ENCODE data around the gene YWHAG. TPM values are rescaled to one million over a fixed set of nuclear protein-coding genes. Genes with fewer than 3 reads are reported as not detected.

YWHAG gene
- polyA plus RNA-seq, 3 donors, result 6.9 to 12.2 (median 9.3) TPM

DNA sequence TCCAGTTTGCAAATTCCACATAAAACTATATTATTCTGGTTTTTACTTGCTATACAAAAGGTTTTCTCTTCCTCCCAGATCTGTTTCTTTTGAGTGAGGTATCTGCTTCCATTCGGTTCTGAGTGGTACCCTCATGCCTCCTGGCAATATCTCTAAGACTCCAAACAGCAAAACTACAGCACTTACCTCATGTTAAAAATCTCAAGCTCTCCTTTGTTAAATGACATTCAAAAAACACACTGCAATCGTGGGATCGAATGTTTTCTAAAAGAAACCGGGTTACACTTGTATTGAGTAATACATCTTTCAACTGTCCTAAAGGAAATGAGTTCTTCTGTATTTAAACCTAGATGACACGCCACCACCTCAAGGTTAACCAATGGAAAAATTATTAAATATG, 11.1 kb downstream of the YWHAG start:
- TF ChIP-seq, protein P1, sequence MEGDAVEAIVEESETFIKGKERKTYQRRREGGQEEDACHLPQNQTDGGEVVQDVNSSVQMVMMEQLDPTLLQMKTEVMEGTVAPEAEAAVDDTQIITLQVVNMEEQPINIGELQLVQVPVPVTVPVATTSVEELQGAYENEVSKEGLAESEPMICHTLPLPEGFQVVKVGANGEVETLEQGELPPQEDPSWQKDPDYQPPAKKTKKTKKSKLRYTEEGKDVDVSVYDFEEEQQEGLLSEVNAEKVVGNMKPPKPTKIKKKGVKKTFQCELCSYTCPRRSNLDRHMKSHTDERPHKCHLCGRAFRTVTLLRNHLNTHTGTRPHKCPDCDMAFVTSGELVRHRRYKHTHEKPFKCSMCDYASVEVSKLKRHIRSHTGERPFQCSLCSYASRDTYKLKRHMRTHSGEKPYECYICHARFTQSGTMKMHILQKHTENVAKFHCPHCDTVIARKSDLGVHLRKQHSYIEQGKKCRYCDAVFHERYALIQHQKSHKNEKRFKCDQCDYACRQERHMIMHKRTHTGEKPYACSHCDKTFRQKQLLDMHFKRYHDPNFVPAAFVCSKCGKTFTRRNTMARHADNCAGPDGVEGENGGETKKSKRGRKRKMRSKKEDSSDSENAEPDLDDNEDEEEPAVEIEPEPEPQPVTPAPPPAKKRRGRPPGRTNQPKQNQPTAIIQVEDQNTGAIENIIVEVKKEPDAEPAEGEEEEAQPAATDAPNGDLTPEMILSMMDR (IDR thresholded peaks at IDR 0.05), result no peak
- Histone ChIP-seq H3K4me1 (ENCODE audit: control insufficient read depth in 1 of 2, insufficient read depth in 2 of 2, low read length in 2 of 2) (peaks cover 5% of the 10 kb centered on the region in 2 donors), H3K36me3 (replicated peaks in 1 of 2; ENCODE audit: control insufficient read depth in 1 of 2, insufficient read depth in 2 of 2, low read length in 2 of 2) (peaks cover 57 to 82% of the 10 kb centered on the region in 2 donors), H3K9ac (ENCODE audit: insufficient read depth, low read length, poor library complexity, severe bottlenecking) (no peak overlapping the region), H3K79me2 (ENCODE audit: insufficient read depth, low read length) (peaks cover 100% of the 10 kb centered on the region), H4K20me1 (ENCODE audit: insufficient read depth, low read length) (peaks cover 100% of the 10 kb centered on the region), H3K27me3 (ENCODE audit: control insufficient read depth in 2 of 2, insufficient read depth in 2 of 2, low read length in 2 of 2) (no peaks in the 10 kb centered on the region), H2AFZ (ENCODE audit: insufficient read depth, low read depth, low read length, poor library complexity, severe bottlenecking) (no peak overlapping the region), H3K4me2 (replicated peaks; ENCODE audit: extremely low read depth, low read length, poor library complexity, severe bottlenecking) (no peak overlapping the region), H3K27ac (ENCODE audit: low read depth in 1 of 2, low read length in 2 of 2) (no peak overlapping the region), H3K4me3 (replicated peaks in 1 of 3; ENCODE audit: low read depth in 2 of 3, low read length in 3 of 3) (no peak overlapping the region), H3K9me3 (replicated peaks in 1 of 2; ENCODE audit: control insufficient read depth in 1 of 2, insufficient read depth in 1 of 2, low read length in 2 of 2) (no peaks in the 10 kb centered on the region)
- DNase-seq, result no peak
- no CpG with 5 or more reads among the region's 5 CpGs for WGBS (ENCODE audit: insufficient coverage)
- Mint-ChIP-seq H3K27me3 (ENCODE audit: low read depth in 3 of 3) (peaks cover 0 to 5% (median 0%) of the 10 kb centered on the region in 3 donors), H3K4me3 (no peak overlapping the region), H3K9me3 (no peaks in the 10 kb centered on the region), H3K36me3 (peaks cover 56 to 85% of the 10 kb centered on the region in 2 donors), H3K27ac (peak overlapping the region in 5 of 7 donors; percentile 0 to 55 (median 16)), H3K4me1 (peaks cover 26% of the 10 kb centered on the region)
- intact Hi-C loops (cut with micrococcal nuclease), result no loop called here

DNA sequence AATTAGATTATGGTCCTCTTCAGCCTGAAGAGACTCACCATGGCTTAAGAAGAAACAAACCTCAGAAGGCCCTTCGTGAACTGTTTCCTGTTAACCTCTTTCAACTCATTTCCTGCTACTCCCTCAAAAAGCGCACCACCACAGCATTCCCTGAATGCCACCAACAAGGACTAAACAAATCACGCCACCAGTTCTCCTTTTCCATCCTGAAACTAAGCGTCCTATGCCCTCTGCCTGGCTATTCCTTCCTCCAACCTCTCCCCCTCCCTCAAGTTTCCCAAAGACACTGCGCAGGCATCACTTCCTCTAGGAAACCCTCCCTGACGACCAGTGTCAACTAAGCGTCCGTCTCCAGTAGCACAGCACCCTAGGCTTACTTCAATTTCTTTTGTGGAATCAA, 12.0 kb downstream of the YWHAG start:
- no peaks in the 10 kb centered on the region for H3K9me3 Mint-ChIP-seq
- H3K36me3 Mint-ChIP-seq, result peaks cover 64 to 94% of the 10 kb centered on the region in 2 donors
- H3K4me3 ChIP-seq (replicated peaks in 1 of 3; ENCODE audit: low read depth in 2 of 3, low read length in 3 of 3), result no peak overlapping the region
- no peak overlapping the region for H2AFZ ChIP-seq (ENCODE audit: insufficient read depth, low read depth, low read length, poor library complexity, severe bottlenecking)
- H3K27ac Mint-ChIP-seq, result peak overlapping the region; percentile 15 to 84 (median 65)
- H3K27me3 Mint-ChIP-seq (ENCODE audit: low read depth in 3 of 3), result no peaks in the 10 kb centered on the region
- H3K4me1 Mint-ChIP-seq, result peaks cover 28% of the 10 kb centered on the region
- intact Hi-C loops (cut with micrococcal nuclease), result no loop called here
- H3K4me1 ChIP-seq (ENCODE audit: control insufficient read depth in 1 of 2, insufficient read depth in 2 of 2, low read length in 2 of 2), result peaks cover 5% of the 10 kb centered on the region in 2 donors
- H3K9me3 ChIP-seq (replicated peaks in 1 of 2; ENCODE audit: control insufficient read depth in 1 of 2, insufficient read depth in 1 of 2, low read length in 2 of 2), result no peaks in the 10 kb centered on the region
- no peaks in the 10 kb centered on the region for H3K27me3 ChIP-seq (ENCODE audit: control insufficient read depth in 2 of 2, insufficient read depth in 2 of 2, low read length in 2 of 2)
- no peak overlapping the region for H3K4me3 Mint-ChIP-seq
- peaks cover 100% of the 10 kb centered on the region for H4K20me1 ChIP-seq (ENCODE audit: insufficient read depth, low read length)
- no peak for DNase-seq
- no peak overlapping the region for H3K4me2 ChIP-seq (replicated peaks; ENCODE audit: extremely low read depth, low read length, poor library complexity, severe bottlenecking)
- TF ChIP-seq, protein P1 (IDR thresholded peaks at IDR 0.05), result no peak
- peak overlapping the region in 1 of 2 donors; percentile 59 for H3K27ac ChIP-seq (ENCODE audit: low read depth in 1 of 2, low read length in 2 of 2)
- H3K9ac ChIP-seq (ENCODE audit: insufficient read depth, low read length, poor library complexity, severe bottlenecking), result no peak overlapping the region
- peaks cover 100% of the 10 kb centered on the region for H3K79me2 ChIP-seq (ENCODE audit: insufficient read depth, low read length)
- 16% methylated on average over 8 of the region's 8 CpGs for WGBS (ENCODE audit: insufficient coverage)
- H3K36me3 ChIP-seq (replicated peaks in 1 of 2; ENCODE audit: control insufficient read depth in 1 of 2, insufficient read depth in 2 of 2, low read length in 2 of 2), result peaks cover 64 to 91% of the 10 kb centered on the region in 2 donors

Measured in CD14-positive monocyte (primary cell).